ENCODE results near the gene POMT1. TPM values are rescaled to one million over a fixed set of nuclear protein-coding genes. Genes with fewer than 3 reads are reported as not detected.
A peak's percentile ranks its signal among the peaks of the same experiment; 100 is the strongest.
"Not testable (repeated sequence)": the region's sequence is repeated elsewhere in the genome, so short reads cannot be mapped to it uniquely, and the experiment has no call there.

Gene POMT1
- total RNA-seq (2014; rRNA removed; shearing (Covaris generic)): 12.5 and 14.9 TPM in 2 replicates

GRCh38 chr9:131502781-131503625, at the start of gene POMT1:
Gene POMT1, plus strand, starts transcription at chr9:131502918. Its CDS starts 1,301 bp downstream, at chr9:131504219.
- peak; percentile 67 for DNase-seq (ENCODE audit: low read depth)

- DNase-seq (ENCODE audit: low read depth): no peak
Observed at GRCh38 chr9:131454028-131454427, 48.7 kb upstream of the POMT1 start.

- DNase-seq (ENCODE audit: low read depth): not testable (repeated sequence)
Observed at GRCh38 chr9:131455655-131456054, 47.1 kb upstream of the POMT1 start.

GRCh38 chr9:131457746-131458145, 45.0 kb upstream of the POMT1 start:
- DNase-seq (ENCODE audit: low read depth): no peak

GRCh38 chr9:131459056-131459455, 43.7 kb upstream of the POMT1 start:
- DNase-seq (ENCODE audit: low read depth): no peak

DNA sequence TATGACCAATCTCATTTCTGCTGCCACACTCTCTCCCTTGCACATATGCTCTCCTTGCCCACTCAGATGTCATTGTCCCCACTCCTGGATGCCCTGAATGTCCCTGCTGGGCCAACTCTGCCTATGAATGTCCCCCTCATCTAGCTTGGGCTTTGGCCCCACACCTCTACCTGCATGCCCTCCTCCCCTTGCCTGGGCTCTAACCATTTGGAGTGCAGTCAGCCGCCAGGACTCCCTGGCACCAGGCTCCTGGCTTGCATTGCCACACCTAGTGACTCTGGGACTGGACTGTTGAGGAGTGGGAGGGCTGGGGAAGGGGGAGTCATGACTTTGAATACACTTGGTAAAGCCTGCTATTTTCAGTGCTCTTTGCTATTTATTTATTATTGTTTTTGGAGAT, 41.6 kb upstream of the POMT1 start:
- DNase-seq (ENCODE audit: low read depth): no peak

- no peak for DNase-seq (ENCODE audit: low read depth)
Observed at GRCh38 chr9:131464354-131465000, 38.2 kb upstream of the POMT1 start.

- no peak for DNase-seq (ENCODE audit: low read depth)
Observed at GRCh38 chr9:131465401-131465800, 37.3 kb upstream of the POMT1 start.

GRCh38 chr9:131467214-131467935, 35.3 kb upstream of the POMT1 start:
- DNase-seq (ENCODE audit: low read depth): no peak

DNA sequence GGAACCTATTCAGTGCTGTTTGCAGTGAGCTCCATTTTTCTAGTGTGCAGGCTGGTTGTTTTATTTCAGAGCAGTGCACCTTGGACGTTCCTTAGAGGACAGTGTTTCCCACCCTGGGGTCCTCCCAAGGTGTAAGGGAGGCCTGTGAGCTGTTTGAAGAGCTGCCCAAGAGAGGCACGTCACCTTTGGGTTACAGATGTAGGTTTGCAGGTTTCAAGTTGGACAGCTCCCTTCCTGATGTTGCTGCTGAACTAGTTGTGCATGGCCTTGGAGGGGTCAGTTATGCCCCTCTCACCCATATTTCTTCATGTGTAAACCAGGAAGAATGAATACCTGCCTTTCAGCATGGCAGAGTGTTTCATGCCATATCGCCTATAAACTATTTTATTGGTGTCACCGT, 34.7 kb upstream of the POMT1 start:
- no peak for DNase-seq (ENCODE audit: low read depth)

GRCh38 chr9:131469356-131469755, 33.4 kb upstream of the POMT1 start:
- no peak for DNase-seq (ENCODE audit: low read depth)

DNA sequence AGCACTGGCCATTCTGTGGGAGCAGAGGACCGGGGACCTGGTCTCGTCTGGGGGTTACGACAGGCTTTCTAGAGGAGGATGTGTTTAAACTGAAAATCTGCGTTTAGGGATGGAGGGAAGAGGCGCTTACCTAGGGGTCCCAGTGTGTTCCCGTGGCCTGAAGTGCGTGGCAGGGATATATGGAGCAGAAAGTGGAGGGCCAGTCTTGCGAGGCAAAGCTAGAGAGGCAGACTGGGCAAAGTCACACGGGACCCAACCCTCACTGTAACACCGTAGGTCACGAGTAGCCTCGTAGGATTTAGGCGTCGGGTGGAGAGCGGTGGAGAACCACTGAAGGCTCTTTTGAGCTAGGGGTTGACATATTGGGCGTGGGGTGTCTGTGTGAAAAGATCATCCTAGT, 32.8 kb upstream of the POMT1 start:
- no peak for DNase-seq (ENCODE audit: low read depth)

DNA sequence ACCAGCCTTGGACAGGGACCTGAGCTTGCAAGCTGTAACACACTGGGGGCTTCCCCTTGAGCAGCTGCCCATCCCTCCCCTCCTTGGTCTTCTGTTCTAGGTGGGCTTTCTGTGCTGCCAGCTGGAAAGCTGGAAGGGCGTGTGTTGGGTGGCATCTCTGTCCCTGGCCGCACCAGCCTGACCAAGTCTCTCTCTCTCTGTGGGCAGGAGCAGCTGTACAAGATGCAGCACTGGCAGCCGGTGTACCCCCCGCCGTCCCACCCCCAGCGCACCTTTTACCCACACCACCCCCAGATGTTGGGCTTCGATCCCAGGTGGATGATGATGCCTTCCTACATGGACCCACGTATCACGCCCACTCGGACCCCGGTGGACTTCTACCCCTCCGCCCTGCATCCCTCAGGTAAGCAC, 32.1 kb upstream of the POMT1 start:
- DNase-seq (ENCODE audit: low read depth): no peak

GRCh38 chr9:131472085-131472484, 30.6 kb upstream of the POMT1 start:
- not testable (repeated sequence) for DNase-seq (ENCODE audit: low read depth)

DNA sequence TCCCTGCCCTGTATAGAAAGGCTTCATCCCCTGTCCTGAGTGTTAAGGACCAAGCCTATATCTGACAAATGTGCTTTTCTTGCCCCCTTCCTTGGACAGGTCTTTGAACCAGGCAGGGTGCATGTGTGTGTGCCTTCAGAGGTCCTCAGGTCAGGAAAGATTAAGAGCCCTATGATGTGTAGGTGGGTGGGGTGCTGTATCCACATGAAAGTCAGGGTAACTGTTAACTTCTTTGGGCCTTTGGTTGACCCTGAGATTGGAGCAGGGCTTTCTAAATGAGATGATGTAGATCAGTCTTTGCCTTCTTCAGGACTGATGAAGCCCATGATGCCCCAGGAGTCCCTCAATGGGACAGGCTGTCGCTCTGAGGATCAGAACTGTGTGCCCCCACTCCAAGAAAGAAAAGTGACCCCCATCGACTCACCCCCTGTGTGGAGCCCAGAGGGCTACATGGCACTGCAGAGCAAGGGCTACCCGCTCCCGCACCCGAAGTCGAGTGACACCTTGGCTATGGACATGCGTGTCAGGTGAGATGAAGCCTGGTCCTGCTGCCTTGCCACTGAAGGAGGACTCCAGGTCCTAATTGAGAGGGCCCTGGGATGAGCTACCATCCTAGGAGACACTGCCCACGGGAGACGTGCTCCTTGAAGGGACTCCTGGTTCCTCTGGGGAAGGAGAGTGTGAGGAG, 29.4 kb upstream of the POMT1 start:
- DNase-seq (ENCODE audit: low read depth): no peak

- no peak for DNase-seq (ENCODE audit: low read depth)
Observed at GRCh38 chr9:131473891-131474290, 28.8 kb upstream of the POMT1 start.

DNA sequence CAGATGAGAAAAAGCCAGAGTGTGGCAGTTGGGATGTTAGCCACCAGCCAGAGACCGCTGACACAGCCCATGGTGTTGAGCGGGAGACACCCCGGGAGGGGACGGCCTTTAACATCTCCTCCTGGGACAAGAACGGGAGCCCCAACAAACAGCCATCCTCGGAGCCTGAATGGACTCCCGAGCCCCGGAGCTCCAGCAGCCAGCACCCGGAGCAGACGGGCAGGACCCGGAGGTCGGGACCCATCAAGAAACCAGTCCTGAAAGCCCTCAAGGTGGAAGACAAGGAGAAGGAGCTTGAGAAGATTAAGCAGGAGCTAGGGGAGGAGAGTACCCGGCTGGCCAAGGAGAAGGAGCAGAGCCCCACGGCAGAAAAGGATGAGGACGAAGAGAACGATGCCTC, 28.0 kb upstream of the POMT1 start:
- no peak for DNase-seq (ENCODE audit: low read depth)

GRCh38 chr9:131475111-131475955, 27.4 kb upstream of the POMT1 start:
- no peak for DNase-seq (ENCODE audit: low read depth)

GRCh38 chr9:131475956-131476776, 26.6 kb upstream of the POMT1 start:
- DNase-seq (ENCODE audit: low read depth): peak; percentile 1

- DNase-seq (ENCODE audit: low read depth): no peak
Observed at GRCh38 chr9:131476777-131477345, 25.9 kb upstream of the POMT1 start.

All from RPMI7951 (cell line).